Hindlimb muscle (tissue), 1 donor: ENCODE results near the gene UNC93B1. TPM values are rescaled to one million over a fixed set of nuclear protein-coding genes. Genes with fewer than 3 reads are reported as not detected.
A peak's percentile ranks its signal among the peaks of the same experiment; 100 is the strongest.

Experiments used
- DNase-seq: peaks from one replicate; pipeline ENCODE4 v3.0.0-alpha.2; 2013
- polyA plus RNA-seq: library from polyadenylated mRNA; unstranded; fragments of 120-200 nt; gene quantifications from one replicate; pipeline ENCODE4 v1.2.1, GENCODE V29; 2013; ENCODE audit not compliant: insufficient read length

The UNC93B1 gene, protein sequence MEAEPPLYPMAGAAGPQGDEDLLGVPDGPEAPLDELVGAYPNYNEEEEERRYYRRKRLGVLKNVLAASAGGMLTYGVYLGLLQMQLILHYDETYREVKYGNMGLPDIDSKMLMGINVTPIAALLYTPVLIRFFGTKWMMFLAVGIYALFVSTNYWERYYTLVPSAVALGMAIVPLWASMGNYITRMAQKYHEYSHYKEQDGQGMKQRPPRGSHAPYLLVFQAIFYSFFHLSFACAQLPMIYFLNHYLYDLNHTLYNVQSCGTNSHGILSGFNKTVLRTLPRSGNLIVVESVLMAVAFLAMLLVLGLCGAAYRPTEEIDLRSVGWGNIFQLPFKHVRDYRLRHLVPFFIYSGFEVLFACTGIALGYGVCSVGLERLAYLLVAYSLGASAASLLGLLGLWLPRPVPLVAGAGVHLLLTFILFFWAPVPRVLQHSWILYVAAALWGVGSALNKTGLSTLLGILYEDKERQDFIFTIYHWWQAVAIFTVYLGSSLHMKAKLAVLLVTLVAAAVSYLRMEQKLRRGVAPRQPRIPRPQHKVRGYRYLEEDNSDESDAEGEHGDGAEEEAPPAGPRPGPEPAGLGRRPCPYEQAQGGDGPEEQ
- 8.1 TPM for polyA plus RNA-seq

DNA sequence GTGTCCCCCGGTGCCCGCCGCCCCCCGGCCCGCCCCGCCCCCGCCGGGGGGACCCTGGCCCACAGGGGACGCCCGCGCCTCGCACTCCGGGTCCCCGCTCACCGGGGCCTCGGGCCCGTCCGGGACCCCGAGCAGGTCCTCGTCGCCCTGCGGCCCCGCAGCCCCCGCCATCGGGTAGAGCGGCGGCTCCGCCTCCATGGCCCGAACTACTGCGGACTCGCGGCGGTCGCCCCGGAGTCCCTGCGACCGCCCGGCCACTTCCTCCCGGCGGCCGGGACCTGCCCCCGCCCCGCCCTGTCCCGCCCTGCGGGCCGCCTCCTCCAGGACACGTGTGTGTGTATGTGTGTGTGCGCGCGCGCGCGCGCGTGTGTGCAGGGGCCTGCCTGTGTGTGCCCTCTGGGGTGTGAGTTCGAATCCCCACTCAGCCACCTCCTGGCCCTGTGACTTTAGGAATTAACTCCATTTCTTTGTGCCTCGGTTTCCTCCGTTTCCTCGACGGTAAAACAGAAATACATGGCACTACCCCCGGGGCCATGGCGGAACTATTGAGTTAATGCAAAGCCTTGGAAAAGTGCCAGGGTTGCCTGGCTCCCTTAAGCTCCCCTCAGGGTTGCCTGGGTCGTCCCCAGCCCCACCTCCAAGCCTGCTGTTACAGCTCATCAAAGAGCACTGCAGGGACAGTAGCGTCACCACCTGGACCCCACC is at the start of gene UNC93B1:
Gene UNC93B1 (minus strand): TSS at position 252 of the 705 bp plus-strand sequence. CDS start 54 bp downstream, at position 198.
- peak; percentile 73 for DNase-seq

DNA sequence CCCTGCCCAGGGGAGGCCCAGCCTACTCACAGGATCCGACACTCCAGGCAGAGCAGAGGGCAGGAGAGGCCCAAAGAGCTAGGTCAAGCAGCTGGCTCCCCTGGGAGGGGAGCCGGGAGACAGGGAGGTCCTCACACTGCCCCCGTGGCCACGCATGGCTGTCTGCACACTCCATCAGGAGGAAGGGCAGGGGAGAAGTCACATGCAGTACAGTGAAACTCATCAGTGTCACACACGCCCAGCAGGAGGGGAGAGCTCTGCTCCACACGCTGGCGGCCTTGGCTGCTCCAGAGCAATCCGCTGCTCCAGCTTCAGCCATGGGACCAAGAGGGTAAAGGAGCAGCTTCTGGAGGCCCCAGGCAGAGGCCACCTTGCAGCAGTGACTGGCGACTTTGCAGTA is 49.2 kb upstream of the UNC93B1 start:
- no peak for DNase-seq

DNA sequence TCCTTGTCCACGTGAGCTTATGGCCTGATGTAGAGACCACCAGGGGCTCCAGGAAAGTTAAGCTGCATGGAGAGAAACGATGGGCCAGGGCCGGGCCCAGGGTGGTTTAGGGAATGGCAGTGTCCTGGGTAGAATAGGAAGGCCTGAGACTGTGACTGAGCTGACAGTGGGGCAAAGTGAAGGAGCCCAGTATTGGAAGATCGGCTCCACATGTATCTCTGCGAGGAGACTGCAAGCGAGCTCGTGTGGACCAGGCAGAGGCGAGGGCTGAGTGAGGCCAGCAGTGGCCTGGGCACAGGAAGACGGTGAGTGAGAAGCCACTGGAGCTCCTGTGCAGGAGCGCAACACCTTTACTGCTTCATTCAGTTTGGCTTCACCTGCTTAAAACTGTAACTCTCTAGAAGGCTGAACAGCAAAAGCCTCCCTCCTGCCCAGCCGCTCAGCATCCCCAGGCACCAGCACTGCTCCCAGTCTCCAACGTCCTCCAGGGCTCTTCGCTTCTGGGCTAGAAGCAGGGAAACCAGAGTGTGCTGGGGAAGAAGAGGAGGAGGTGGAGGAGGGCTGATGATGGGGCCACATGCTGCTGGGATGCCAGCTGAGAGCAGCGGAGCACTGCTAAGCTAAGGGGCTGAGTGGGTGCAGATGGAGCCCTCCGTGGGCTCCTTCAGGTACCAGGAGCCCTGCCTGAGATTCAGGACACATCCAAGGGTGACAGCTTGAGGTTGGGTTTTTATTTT is 48.4 kb upstream of the UNC93B1 start:
- no peak for DNase-seq

DNA sequence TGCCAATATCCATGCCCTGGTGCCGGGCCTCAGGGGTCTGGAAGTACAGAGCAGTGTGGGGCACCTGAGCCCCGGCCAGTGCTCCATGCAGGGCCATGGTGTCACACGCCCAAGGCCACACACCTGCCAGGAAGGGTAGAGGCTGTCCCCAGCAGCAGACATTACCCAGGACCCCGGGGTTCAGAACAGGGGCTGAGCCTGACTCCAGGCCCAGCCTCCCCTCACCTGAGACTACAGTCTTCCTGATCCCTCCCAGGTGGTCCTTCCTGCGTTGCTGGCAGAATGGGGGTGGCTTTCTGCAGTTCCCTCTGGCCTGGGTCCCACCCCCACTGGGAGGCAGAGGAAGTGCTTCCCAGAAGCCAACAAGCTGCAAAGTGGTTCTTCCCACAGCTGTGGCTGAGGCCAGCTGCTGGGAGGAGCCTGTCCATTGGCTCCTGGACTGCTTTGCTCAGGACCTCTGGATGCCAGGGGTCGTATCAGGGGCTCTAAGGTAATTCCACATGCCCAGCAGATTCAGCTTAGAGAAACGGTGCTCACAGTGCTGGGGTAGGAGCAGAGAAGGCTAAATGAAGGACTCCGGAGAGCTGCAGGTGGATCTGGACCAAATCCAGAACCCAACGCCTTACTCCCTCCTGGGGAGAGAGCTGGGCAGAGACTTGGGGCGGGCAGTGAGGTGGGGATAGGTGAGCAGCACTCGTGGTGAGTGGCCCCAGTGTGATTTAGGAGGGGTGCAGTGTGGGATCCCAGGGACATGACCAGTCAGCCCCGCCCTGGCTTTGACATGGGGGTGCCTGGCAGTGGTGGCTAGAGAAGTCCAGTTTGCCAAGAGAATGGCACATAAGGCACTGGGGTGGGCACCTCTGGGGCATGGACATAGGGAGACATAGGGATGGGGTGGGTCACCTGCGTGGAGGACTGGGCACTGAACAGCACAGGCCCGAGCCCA is 47.6 kb upstream of the UNC93B1 start:
- DNase-seq: no peak

DNA sequence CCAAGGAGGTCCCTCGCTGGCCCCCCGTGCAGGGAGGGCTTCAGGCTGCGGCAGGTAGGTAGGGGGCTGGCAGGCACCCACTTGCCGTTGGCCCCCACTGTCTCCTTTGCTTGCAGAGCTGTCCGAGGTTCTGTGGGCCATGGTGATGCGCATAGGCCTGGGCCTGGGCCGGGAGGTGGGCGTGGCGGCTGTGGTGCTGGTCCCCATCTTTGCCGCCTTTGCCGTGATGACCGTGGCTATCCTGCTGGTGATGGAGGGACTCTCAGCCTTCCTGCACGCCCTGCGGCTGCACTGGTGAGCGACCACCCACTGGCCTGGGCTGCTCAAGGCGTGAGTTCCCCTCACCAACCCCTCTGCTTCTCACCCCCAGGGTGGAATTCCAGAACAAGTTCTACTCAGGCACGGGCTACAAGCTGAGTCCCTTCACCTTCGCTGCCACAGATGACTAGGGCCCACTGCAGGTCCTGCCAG is 46.5 kb upstream of the UNC93B1 start:
- DNase-seq: no peak

DNA sequence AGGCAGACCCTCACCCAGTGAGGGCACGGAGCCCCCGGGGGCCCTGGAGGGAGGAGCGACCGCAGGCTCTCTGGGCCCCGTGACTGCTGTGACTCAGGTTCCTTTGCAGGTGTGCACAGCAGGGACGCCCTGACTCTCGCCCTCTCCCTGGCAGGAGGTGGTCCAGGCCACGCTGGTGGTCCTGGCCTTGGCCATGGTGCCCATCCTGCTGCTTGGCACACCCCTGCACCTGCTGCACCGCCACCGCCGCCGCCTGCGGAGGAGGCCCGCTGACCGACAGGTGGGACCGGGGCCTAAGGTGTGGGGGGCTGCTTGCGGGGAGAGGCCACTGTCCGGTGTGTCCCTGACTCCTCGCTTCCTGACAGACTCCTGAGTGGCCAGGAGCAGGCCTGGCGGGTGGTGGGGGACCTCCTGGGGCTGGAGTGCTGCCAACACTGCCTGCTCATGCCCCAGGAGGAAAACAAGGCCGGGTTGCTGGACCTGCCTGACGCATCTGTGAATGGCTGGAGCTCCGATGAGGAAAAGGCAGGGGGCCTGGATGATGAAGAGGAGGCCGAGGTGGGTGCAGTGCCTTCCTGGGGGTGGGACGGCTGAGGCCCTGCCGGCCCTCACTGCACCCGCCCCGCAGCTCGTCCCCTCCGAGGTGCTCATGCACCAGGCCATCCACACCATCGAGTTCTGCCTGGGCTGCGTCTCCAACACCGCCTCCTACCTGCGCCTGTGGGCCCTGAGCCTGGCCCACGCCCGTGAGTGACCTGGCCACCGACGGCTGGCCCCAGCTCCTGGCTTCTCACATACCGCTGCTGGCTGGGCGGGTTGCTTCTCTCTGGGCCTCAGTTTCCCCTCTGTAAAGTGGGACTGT is 45.8 kb upstream of the UNC93B1 start:
- no peak for DNase-seq

DNA sequence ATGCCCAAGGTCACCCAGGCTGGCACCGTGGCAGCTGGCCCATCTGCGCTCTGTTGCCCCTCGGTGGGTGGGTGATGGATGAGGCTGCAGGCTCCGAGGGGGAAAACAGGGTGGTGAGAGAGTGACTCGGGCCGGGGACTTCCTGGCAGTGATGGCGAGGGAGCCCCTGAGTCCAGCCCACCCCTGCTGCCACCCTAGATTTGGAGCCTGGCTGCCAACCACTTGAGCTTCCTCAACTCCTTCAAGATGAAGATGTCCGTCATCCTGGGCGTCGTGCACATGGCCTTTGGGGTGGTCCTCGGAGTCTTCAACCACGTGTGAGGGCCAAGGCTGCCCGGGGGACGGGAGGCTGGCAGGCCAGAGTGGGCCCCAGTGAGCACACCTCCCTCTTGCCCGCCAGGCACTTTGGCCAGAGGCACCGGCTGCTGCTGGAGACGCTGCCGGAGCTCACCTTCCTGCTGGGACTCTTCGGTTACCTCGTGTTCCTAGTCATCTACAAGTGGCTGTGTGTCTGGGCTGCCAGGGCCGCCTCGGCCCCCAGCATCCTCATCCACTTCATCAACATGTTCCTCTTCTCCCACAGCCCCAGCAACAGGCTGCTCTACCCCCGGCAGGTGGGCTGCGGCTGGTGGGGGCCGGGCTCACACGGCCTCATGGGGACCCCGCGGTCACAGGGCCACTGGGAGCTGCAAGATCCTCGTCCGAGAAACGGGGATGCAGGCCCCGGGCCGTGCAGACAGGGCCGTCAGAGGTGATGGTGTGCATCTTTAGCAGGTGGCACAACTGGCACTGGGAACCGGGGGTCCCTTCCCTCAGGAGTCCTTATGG is 45.0 kb upstream of the UNC93B1 start:
- no peak for DNase-seq

DNA sequence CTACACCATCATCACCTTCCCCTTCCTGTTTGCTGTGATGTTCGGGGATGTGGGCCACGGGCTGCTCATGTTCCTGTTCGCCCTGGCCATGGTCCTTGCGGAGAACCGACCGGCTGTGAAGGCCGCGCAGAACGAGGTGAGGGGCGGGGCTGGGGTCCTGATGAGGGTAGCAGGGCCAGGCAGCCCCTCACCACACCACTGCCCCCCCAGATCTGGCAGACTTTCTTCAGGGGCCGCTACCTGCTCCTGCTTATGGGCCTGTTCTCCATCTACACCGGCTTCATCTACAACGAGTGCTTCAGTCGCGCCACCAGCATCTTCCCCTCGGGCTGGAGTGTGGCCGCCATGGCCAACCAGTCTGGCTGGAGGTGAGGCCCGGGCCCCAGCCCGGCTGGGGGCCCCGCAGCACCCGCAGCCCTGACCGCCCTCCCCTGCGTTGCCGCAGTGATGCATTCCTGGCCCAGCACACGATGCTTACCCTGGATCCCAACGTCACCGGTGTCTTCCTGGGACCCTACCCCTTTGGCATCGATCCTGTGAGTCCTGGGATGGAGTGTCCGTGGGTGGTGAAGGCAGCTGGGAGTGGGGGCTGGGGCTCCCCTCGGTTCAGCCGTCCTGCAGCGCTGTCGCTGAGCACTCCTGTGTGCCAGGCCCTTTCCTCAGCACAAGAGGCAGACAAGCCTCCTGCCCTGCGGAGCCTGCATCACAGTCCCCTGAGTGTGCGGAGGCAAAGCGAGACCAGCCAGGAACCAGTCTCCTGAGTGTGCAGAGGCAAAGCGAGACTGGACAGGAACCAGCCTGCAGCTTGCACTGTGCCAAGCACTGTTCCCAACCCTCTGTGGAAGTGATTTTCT is 43.8 kb upstream of the UNC93B1 start:
- DNase-seq: no peak

DNA sequence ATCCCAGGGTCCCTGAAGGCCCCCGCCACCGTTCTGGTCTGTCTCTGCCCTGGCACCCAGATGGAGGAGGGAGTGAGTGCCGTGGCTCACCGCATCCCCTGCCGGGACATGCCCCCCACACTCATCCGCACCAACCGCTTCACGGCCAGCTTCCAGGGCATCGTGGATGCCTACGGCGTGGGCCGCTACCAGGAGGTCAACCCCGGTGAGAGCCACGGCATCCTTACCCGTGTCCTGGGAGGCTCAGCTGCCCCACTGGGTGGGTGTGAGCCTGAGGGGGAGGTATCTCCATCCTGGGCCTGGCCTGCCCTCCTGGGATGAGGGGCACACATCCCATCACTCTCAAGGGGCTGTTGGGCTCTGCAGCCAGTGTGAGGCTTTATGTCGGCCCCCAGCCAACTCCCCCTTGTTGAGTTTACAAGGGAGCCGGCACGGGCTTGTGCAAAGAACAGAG is 41.0 kb upstream of the UNC93B1 start:
- no peak for DNase-seq

DNA sequence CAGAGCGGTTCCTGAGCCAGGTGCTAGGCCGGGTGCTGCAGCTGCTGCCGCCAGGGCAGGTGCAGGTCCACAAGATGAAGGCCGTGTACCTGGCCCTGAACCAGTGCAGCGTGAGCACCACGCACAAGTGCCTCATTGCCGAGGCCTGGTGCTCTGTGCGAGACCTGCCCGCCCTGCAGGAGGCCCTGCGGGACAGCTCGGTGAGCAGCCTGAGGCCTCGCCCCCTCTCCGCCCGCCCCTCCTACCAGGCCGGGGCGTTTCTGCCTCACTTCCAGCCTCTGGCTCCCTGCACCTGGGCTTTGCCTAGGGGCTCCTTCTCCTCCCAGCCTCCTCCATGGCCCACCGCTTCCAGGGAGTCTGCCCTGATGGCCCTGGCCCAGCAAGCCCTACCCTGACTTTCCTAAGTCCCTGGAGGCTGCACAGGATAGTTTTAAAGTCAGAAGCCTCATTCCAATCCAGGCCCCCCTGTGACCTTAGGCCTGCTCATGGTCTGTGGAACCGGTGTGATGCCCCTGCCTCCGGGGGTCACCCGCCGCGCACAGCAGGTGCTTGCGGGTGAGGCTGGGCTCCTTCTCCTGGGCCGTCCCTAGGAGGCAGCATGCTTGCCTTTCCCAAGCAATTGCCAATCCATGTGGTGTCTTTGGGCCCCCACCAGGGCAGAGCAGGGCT is 40.4 kb upstream of the UNC93B1 start:
- no peak for DNase-seq

DNA sequence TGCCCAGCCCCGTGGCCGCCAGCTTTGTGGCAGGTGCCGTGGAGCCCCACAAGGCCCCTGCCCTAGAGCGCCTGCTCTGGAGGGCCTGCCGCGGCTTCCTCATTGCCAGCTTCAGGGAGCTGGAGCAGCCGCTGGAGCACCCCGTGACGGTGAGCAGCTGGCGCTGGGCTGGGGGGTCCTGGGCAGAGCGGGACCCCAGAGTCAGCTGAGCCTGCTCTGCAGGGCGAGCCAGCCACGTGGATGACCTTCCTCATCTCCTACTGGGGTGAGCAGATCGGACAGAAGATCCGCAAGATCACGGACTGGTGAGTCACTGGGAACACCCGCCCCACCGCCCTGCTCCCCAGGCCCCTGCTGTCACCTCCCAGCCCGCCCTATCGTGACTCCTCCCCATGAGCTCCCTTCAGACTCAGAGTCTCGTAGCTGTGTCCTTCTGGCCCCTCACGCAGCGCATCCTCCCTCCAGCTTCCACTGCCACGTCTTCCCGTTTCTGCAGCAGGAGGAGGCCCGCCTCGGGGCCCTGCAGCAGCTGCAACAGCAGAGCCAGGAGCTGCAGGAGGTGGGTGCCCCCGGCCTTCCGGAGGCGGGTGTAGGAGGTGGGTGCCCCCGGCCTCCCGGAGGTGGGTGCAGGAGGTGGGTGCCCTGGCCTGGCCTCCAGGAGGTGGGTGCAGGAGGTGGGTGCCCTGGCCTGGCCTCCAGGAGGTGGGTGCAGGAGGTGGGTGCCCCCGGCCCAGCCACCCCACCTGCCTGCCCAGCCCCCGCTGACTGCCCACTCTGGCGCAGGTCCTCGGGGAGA is 39.6 kb upstream of the UNC93B1 start:
- no peak for DNase-seq

DNA sequence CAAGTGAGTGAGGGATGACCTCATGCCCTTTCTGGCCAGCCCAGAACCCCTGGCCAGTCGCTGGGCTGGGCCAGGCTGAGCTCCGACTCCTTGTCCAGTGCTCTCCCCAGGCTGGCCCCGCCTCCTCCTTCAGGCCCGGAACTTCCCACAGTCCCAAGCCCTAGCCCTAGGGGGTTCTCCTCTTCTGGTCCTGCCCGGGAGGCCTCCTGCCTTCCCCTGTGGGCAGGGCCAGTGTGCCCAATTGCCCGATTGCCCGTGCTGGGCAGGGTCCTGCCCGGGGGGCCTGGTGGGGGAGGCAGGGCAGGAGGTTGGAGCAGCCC is 39.1 kb upstream of the UNC93B1 start:
- DNase-seq: no peak

DNA sequence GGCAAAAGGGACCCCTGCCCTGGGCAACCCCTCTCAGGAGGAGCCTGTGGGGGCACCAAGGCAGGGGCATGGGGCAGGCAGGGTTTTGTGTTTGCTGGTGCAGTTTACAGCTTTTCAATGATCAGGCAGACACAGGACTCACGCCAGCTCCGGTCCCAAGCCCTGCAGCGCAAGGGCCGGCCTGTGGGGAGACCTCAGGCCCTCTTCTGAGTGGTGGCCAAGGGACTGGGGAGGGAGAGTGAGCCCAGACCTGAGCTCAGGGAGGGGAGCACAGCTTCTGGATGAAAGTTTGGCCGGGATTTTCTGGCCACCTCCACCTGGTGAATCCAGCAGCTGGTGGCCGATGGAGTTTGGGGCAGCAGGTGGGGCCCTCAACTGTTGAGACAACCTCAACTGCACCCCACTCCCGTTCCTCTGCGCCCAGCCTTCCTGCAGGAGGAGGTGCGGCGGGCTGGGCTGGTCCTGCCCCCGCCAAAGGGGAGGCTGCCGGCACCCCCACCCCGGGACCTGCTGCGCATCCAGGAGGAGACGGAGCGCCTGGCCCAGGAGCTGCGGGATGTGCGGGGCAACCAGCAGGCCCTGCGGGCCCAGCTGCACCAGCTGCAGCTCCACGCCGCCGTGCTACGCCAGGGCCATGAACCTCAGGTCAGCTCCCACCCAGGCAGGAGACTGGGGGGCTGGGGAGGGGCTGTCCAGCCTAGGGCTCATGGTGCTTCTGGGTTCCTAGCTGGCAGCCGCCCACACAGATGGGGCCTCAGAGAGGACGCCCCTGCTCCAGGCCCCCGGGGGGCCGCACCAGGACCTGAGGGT is 38.5 kb upstream of the UNC93B1 start:
- no peak for DNase-seq

DNA sequence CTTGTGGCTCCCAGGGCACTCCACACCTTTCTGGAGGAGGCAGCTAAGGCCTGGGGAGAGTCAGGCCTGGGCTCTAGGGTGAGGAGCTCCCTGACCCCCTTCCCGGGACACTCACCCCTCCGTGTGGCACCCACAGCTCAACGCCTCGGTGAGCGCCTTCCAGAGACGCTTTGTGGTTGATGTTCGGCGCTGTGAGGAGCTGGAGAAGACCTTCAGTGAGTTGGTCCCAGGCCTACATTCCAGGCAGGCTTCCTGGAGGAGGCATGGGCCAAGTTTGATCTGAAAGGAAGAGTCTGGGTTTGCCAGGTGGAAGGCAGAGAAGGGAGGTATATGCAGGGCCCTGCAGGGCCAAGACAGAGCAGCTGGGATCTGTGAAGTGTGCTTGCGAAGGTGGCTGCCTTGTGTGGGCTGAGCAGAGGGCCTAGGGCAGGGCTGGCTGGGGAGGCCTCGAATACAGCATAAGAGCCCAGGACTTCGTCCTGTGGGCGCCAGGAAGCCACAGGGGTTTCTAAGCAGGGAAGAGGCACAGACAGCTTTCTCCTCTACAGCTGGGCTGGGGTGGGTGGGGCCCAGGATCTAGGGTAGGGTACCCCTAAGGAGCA is 37.8 kb upstream of the UNC93B1 start:
- no peak for DNase-seq

DNA sequence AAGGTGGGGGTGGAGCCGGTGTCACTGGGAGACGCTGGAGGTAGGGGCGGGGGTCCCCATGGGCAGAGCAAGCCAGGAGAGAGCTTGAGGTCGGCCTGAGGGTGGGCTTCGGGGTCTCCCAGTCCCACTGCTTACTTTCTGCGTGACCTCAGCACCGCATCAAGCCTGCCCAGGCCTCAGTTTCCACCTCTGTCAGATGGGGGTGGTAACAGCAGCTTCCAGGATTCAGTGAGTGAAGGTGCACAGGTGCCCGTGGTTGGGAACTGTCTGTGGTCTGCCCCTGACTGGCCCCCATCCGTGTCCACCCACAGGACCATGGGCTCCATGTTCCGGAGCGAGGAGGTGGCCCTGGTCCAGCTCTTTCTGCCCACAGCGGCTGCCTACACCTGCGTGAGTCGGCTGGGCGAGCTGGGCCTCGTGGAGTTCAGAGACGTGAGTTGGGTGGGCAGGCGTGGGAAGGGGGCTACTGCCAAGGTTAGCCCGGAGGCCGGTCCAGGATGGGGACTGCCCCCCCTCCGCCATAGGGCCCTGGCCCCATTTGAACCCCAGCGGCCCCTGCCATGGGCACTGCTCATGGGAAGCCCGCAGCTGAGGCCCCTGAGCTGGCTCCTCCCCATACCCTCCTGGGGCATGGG is 37.2 kb upstream of the UNC93B1 start:
- no peak for DNase-seq
